ENCODE measurements around the gene SH2D4B.

Gene SH2D4B

DNA sequence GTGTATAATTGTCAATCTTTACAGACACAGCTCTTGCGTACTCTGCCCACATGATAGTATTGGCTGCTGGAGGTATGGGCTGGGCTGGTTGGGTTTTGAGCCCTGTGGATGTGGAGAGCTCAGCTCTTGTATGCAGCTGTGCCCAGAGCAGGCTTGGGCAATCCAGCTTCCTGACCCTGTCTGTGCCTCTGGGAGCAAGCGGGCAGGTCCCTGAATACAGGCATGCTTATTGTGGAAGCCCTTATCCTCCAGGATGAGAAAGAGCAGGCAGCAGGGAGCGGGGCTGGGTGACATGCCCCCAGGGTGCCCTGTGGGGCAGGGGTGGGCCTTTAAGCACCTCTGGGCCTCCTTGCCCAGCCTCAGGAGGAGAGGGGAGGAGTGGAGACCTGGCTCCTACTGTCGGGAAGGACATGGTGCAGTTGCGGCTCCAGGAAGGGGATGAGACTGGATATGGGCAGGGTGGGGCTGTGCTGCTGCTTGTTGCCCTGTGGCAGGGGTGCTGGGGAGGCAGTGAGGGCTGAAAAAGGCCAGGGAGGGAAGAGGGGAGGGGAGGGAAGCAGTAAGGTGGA is 32.7 kb upstream of the SH2D4B start:
- TF ChIP-seq OSR1 (CRISPR knock-in tag; IDR thresholded peaks at IDR 0.05) (no peak), GLIS3 (CRISPR knock-in tag; IDR thresholded peaks at IDR 0.05) (no peak), RARB (CRISPR knock-in tag; IDR thresholded peaks at IDR 0.05) (no peak)
- ATAC-seq, result peak; percentile 5

DNA sequence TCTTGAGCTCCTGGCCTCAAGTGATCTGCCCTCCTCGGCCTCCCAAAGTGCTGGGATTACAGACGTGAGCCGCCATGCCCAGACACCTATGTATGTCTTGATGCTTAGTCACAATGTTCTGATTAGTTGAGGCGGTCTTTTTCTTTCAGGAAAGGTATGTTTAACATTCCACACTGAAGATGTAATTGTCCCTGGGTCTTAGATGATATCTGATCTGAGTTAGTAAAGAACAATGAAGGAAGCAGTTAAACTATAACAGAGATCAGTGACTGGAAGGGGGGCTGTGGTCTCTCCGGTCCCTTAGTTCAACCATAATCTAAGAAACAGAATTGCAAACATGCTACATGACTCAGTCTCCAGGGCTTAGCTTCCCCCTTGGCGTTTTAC is 31.5 kb upstream of the SH2D4B start:
- TF ChIP-seq SNAI2 (CRISPR knock-in tag; IDR thresholded peaks at IDR 0.05) (no peak), GLIS3 (CRISPR knock-in tag; IDR thresholded peaks at IDR 0.05) (no peak), OSR1 (CRISPR knock-in tag; IDR thresholded peaks at IDR 0.05) (no peak), ZFP30 (CRISPR knock-in tag; IDR thresholded peaks at IDR 0.05) (no peak), ARNTL (CRISPR knock-in tag; IDR thresholded peaks at IDR 0.05; ENCODE audit: borderline replicate concordance, low read depth) (no peak), RARB (CRISPR knock-in tag; IDR thresholded peaks at IDR 0.05) (no peak), BACH2 (CRISPR knock-in tag; IDR thresholded peaks at IDR 0.05; ENCODE audit: borderline replicate concordance) (no peak), ZC3H10 (CRISPR knock-in tag; IDR thresholded peaks at IDR 0.05) (no peak), ISL1 (CRISPR knock-in tag; IDR thresholded peaks at IDR 0.05) (0 out of 2 replicates have a peak, but pooled peaks have one; percentile 14), ZNF8 (CRISPR knock-in tag; IDR thresholded peaks at IDR 0.05) (no peak), CREB5 (CRISPR knock-in tag; IDR thresholded peaks at IDR 0.05; ENCODE audit: low read depth) (peak; percentile 40; the same call in 1 of the 2 replicates), ESRRG (CRISPR knock-in tag; IDR thresholded peaks at IDR 0.05) (no peak), TOX (CRISPR knock-in tag; IDR thresholded peaks at IDR 0.05; ENCODE audit: borderline replicate concordance) (no peak), ZNF70 (CRISPR knock-in tag; IDR thresholded peaks at IDR 0.05) (no peak), ZFP3 (CRISPR knock-in tag; IDR thresholded peaks at IDR 0.05) (no peak)
- TF ChIP-seq, protein P1, sequence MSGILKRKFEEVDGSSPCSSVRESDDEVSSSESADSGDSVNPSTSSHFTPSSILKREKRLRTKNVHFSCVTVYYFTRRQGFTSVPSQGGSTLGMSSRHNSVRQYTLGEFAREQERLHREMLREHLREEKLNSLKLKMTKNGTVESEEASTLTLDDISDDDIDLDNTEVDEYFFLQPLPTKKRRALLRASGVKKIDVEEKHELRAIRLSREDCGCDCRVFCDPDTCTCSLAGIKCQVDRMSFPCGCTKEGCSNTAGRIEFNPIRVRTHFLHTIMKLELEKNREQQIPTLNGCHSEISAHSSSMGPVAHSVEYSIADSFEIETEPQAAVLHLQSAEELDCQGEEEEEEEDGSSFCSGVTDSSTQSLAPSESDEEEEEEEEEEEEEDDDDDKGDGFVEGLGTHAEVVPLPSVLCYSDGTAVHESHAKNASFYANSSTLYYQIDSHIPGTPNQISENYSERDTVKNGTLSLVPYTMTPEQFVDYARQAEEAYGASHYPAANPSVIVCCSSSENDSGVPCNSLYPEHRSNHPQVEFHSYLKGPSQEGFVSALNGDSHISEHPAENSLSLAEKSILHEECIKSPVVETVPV (CRISPR knock-in tag; IDR thresholded peaks at IDR 0.05), result no peak
- TF ChIP-seq, protein P2, sequence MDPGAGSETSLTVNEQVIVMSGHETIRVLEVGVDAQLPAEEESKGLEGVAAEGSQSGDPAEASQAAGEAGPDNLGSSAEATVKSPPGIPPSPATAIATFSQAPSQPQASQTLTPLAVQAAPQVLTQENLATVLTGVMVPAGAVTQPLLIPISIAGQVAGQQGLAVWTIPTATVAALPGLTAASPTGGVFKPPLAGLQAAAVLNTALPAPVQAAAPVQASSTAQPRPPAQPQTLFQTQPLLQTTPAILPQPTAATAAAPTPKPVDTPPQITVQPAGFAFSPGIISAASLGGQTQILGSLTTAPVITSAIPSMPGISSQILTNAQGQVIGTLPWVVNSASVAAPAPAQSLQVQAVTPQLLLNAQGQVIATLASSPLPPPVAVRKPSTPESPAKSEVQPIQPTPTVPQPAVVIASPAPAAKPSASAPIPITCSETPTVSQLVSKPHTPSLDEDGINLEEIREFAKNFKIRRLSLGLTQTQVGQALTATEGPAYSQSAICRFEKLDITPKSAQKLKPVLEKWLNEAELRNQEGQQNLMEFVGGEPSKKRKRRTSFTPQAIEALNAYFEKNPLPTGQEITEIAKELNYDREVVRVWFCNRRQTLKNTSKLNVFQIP (CRISPR knock-in tag; IDR thresholded peaks at IDR 0.05; ENCODE audit: borderline replicate concordance, low read depth), result no peak
- peak; percentile 49 for ATAC-seq

DNA sequence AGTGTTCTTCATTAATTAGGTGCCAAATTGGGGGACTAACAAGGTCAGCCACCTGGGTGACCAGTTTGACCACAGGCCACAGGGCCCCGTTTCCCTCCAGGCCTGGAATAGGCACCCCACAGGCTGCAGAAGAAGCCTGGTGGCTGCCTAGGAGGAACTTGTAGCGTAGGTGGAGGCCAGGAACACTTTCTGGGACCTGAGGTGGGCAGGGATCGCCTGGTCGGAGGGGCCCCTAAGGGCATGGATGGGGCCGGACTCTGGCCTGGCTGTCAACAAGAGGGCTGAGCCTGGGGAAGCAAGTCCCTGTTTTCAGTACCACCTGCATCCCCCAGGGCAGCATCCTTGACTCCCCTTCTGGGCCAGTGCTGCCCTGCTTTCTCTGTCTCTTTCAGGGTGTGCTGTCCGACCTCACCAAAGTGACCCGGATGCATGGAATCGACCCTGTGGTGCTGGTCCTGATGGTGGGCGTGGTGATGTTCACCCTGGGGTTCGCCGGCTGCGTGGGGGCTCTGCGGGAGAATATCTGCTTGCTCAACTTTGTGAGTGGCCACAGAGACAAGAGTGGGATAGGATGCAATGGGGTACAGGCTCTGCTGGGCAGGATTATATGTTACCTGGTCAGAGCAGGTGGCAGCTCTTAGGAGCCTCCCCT is 30.7 kb upstream of the SH2D4B start:
- no peak for ATAC-seq
- TF ChIP-seq ZNF8 (CRISPR knock-in tag; IDR thresholded peaks at IDR 0.05) (no peak), GLIS3 (CRISPR knock-in tag; IDR thresholded peaks at IDR 0.05) (no peak), CSDC2 (CRISPR knock-in tag; IDR thresholded peaks at IDR 0.05) (no peak), TOX (CRISPR knock-in tag; IDR thresholded peaks at IDR 0.05; ENCODE audit: borderline replicate concordance) (no peak), ZNF565 (CRISPR knock-in tag; conservative IDR thresholded peaks at IDR 0.05; ENCODE audit: low read depth) (no peak), SNAI2 (CRISPR knock-in tag; IDR thresholded peaks at IDR 0.05) (no peak), BACH2 (CRISPR knock-in tag; IDR thresholded peaks at IDR 0.05; ENCODE audit: borderline replicate concordance) (no peak), PPARA (CRISPR knock-in tag; IDR thresholded peaks at IDR 0.05; ENCODE audit: borderline replicate concordance) (no peak), ISL1 (CRISPR knock-in tag; IDR thresholded peaks at IDR 0.05) (no peak), ESRRG (CRISPR knock-in tag; IDR thresholded peaks at IDR 0.05) (no peak), OSR1 (CRISPR knock-in tag; IDR thresholded peaks at IDR 0.05) (no peak), ZNF70 (CRISPR knock-in tag; IDR thresholded peaks at IDR 0.05) (no peak), CREB5 (CRISPR knock-in tag; IDR thresholded peaks at IDR 0.05; ENCODE audit: low read depth) (no peak)
- TF ChIP-seq, protein P3, sequence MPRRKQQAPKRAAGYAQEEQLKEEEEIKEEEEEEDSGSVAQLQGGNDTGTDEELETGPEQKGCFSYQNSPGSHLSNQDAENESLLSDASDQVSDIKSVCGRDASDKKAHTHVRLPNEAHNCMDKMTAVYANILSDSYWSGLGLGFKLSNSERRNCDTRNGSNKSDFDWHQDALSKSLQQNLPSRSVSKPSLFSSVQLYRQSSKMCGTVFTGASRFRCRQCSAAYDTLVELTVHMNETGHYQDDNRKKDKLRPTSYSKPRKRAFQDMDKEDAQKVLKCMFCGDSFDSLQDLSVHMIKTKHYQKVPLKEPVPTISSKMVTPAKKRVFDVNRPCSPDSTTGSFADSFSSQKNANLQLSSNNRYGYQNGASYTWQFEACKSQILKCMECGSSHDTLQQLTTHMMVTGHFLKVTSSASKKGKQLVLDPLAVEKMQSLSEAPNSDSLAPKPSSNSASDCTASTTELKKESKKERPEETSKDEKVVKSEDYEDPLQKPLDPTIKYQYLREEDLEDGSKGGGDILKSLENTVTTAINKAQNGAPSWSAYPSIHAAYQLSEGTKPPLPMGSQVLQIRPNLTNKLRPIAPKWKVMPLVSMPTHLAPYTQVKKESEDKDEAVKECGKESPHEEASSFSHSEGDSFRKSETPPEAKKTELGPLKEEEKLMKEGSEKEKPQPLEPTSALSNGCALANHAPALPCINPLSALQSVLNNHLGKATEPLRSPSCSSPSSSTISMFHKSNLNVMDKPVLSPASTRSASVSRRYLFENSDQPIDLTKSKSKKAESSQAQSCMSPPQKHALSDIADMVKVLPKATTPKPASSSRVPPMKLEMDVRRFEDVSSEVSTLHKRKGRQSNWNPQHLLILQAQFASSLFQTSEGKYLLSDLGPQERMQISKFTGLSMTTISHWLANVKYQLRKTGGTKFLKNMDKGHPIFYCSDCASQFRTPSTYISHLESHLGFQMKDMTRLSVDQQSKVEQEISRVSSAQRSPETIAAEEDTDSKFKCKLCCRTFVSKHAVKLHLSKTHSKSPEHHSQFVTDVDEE (CRISPR knock-in tag; IDR thresholded peaks at IDR 0.05), result no peak
- TF ChIP-seq, protein P2 (CRISPR knock-in tag; IDR thresholded peaks at IDR 0.05; ENCODE audit: borderline replicate concordance, low read depth), result no peak
- TF ChIP-seq, protein P1 (CRISPR knock-in tag; IDR thresholded peaks at IDR 0.05), result no peak
- TF ChIP-seq, protein P4, sequence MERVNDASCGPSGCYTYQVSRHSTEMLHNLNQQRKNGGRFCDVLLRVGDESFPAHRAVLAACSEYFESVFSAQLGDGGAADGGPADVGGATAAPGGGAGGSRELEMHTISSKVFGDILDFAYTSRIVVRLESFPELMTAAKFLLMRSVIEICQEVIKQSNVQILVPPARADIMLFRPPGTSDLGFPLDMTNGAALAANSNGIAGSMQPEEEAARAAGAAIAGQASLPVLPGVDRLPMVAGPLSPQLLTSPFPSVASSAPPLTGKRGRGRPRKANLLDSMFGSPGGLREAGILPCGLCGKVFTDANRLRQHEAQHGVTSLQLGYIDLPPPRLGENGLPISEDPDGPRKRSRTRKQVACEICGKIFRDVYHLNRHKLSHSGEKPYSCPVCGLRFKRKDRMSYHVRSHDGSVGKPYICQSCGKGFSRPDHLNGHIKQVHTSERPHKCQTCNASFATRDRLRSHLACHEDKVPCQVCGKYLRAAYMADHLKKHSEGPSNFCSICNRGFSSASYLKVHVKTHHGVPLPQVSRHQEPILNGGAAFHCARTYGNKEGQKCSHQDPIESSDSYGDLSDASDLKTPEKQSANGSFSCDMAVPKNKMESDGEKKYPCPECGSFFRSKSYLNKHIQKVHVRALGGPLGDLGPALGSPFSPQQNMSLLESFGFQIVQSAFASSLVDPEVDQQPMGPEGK (CRISPR knock-in tag; IDR thresholded peaks at IDR 0.05; ENCODE audit: borderline replicate concordance), result no peak
